ENCODE data around the gene SLX4IP.

Gene SLX4IP

DNA sequence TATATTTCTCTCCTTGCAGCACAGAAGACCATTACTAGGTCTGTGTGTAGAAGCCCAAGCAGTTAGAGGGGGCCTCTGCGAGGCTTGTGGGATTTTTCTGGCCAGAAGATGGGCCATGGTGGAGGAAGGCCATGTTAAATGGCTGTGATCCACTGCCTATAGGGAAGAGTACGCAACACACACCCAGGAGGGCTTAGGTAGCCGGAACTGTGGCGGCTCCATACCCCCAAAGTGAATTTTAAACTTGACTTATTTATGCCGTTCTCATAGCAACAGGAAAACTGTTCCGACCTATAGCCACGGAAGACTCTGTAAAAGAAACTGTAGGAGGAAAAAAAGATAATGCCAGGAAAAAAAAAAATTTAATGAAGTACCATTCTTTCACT is 69.5 kb downstream of the SLX4IP start:
- Histone ChIP-seq H3K27me3 (ENCODE audit: control insufficient read depth in 2 of 2, insufficient read depth in 2 of 2, low read length in 2 of 2) (no peaks in the 10 kb centered on the region), H3K4me1 (ENCODE audit: control insufficient read depth in 2 of 2, insufficient read depth in 2 of 2, low read length in 2 of 2) (peaks cover 14 to 22% of the 10 kb centered on the region in 2 donors), H3K27ac (ENCODE audit: low read depth in 2 of 2, low read length in 2 of 2) (peak overlapping the region in 1 of 2 donors; percentile 26), H3K4me3 (ENCODE audit: low read length in 2 of 2) (no peak overlapping the region), H3K36me3 (ENCODE audit: control insufficient read depth in 2 of 2, insufficient read depth in 2 of 2, low read length in 2 of 2) (no peaks in the 10 kb centered on the region), H3K9me3 (ENCODE audit: control insufficient read depth in 2 of 2, low read length in 2 of 2) (no peaks in the 10 kb centered on the region), H3K9ac (ENCODE audit: low read depth in 1 of 2, low read length in 2 of 2) (no peak overlapping the region)

- Histone ChIP-seq H3K4me3 (ENCODE audit: low read length in 2 of 2) (no peak overlapping the region), H3K9ac (ENCODE audit: low read depth in 1 of 2, low read length in 2 of 2) (no peak overlapping the region), H3K9me3 (ENCODE audit: control insufficient read depth in 2 of 2, low read length in 2 of 2) (no peaks in the 10 kb centered on the region), H3K4me1 (ENCODE audit: control insufficient read depth in 2 of 2, insufficient read depth in 2 of 2, low read length in 2 of 2) (peaks cover 14 to 22% of the 10 kb centered on the region in 2 donors), H3K27ac (ENCODE audit: low read depth in 2 of 2, low read length in 2 of 2) (peak overlapping the region in 1 of 2 donors; percentile 51), H3K27me3 (ENCODE audit: control insufficient read depth in 2 of 2, insufficient read depth in 2 of 2, low read length in 2 of 2) (no peaks in the 10 kb centered on the region), H3K36me3 (ENCODE audit: control insufficient read depth in 2 of 2, insufficient read depth in 2 of 2, low read length in 2 of 2) (no peaks in the 10 kb centered on the region)
Measured at GRCh38 chr20:10504994-10505730, 70.1 kb downstream of the SLX4IP start.

DNA sequence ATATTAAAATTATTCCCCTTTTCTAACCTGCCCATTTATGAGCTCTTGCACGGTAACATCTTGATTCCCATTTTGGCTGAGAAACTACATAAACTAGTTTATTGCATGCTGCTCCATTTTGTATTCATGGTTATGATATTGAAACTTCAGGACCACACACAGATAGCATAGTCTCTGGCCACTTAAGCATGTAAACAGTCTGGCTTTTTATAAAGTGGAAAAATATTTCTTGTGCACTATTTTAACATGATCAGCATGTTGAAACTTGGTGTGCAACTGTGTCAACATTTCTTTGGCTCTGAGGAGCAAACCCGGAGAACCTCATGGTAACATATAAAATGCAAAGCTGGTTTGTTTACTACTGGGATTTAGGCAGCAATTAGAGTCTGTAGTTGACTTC is 70.7 kb downstream of the SLX4IP start:
- Histone ChIP-seq H3K4me1 (ENCODE audit: control insufficient read depth in 2 of 2, insufficient read depth in 2 of 2, low read length in 2 of 2) (peaks cover 14 to 22% of the 10 kb centered on the region in 2 donors), H3K4me3 (ENCODE audit: low read length in 2 of 2) (no peak overlapping the region), H3K27ac (ENCODE audit: low read depth in 2 of 2, low read length in 2 of 2) (no peak overlapping the region)

DNA sequence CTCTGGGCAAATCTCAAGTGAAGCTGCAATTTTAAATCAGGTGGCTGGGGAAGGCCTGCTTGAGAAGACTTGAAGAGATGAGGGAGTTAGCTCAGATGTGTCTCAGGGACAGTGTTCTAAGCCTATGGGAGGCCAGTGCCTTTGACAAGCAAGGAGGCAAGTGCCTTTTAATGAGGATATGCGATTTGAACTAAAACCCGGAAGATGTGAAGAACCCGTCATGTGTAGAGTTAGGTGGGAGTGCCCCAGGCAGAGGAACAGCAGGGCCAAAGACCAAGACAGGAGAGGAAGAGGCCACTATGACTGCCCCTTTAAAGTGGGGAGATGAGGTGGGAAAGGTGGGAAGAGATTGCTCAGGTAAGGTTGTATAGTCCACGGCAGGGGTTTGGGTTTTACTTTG is 71.9 kb downstream of the SLX4IP start:
- H3K4me3 ChIP-seq (ENCODE audit: low read length in 2 of 2): no peak overlapping the region
- no peaks in the 10 kb centered on the region for H3K27me3 ChIP-seq (ENCODE audit: control insufficient read depth in 2 of 2, insufficient read depth in 2 of 2, low read length in 2 of 2)
- H3K36me3 ChIP-seq (ENCODE audit: control insufficient read depth in 2 of 2, insufficient read depth in 2 of 2, low read length in 2 of 2): no peaks in the 10 kb centered on the region
- H3K27ac ChIP-seq (ENCODE audit: low read depth in 2 of 2, low read length in 2 of 2): no peak overlapping the region
- H3K4me1 ChIP-seq (ENCODE audit: control insufficient read depth in 2 of 2, insufficient read depth in 2 of 2, low read length in 2 of 2): peaks cover 18 to 22% of the 10 kb centered on the region in 2 donors
- no peaks in the 10 kb centered on the region for H3K9me3 ChIP-seq (ENCODE audit: control insufficient read depth in 2 of 2, low read length in 2 of 2)
- no peak overlapping the region for H3K9ac ChIP-seq (ENCODE audit: low read depth in 1 of 2, low read length in 2 of 2)

More for the DNA sequence above, 70.7 kb downstream of the SLX4IP start:
- H3K36me3 ChIP-seq (ENCODE audit: control insufficient read depth in 2 of 2, insufficient read depth in 2 of 2, low read length in 2 of 2): no peaks in the 10 kb centered on the region
- H3K27me3 ChIP-seq (ENCODE audit: control insufficient read depth in 2 of 2, insufficient read depth in 2 of 2, low read length in 2 of 2): no peaks in the 10 kb centered on the region
- H3K9ac ChIP-seq (ENCODE audit: low read depth in 1 of 2, low read length in 2 of 2): no peak overlapping the region
- H3K9me3 ChIP-seq (ENCODE audit: control insufficient read depth in 2 of 2, low read length in 2 of 2): no peaks in the 10 kb centered on the region

DNA sequence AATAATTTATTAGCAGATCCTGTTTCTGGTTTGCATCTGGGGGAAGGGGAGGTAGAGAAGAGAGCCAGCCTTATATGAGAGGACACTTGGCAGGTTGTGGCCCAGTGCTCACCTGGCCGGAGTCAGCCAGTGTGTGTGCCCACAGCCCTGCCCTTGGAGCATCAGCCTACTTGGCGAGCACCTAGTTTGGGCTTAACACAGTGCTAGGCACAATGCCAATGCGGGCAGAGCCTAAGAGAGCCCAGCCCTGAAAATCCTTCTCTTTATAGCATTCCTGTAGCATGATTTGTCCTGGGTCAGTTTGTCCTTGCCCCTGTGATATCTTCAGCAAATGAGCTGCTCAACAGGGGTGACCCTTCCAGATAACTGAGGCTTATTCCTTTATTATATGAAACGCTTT is 73.0 kb downstream of the SLX4IP start:
- Histone ChIP-seq H3K36me3 (ENCODE audit: control insufficient read depth in 2 of 2, insufficient read depth in 2 of 2, low read length in 2 of 2) (no peaks in the 10 kb centered on the region), H3K9ac (ENCODE audit: low read depth in 1 of 2, low read length in 2 of 2) (no peak overlapping the region), H3K27me3 (ENCODE audit: control insufficient read depth in 2 of 2, insufficient read depth in 2 of 2, low read length in 2 of 2) (no peaks in the 10 kb centered on the region), H3K9me3 (ENCODE audit: control insufficient read depth in 2 of 2, low read length in 2 of 2) (no peaks in the 10 kb centered on the region), H3K4me3 (ENCODE audit: low read length in 2 of 2) (no peak overlapping the region), H3K4me1 (ENCODE audit: control insufficient read depth in 2 of 2, insufficient read depth in 2 of 2, low read length in 2 of 2) (peaks cover 18 to 22% of the 10 kb centered on the region in 2 donors), H3K27ac (ENCODE audit: low read depth in 2 of 2, low read length in 2 of 2) (peak overlapping the region in 1 of 2 donors; percentile 66)

GRCh38 chr20:10508468-10509251 is 73.6 kb downstream of the SLX4IP start:
- Histone ChIP-seq H3K36me3 (ENCODE audit: control insufficient read depth in 2 of 2, insufficient read depth in 2 of 2, low read length in 2 of 2) (no peaks in the 10 kb centered on the region), H3K4me3 (ENCODE audit: low read length in 2 of 2) (no peak overlapping the region), H3K9me3 (ENCODE audit: control insufficient read depth in 2 of 2, low read length in 2 of 2) (no peaks in the 10 kb centered on the region), H3K9ac (ENCODE audit: low read depth in 1 of 2, low read length in 2 of 2) (no peak overlapping the region), H3K27me3 (ENCODE audit: control insufficient read depth in 2 of 2, insufficient read depth in 2 of 2, low read length in 2 of 2) (no peaks in the 10 kb centered on the region), H3K4me1 (ENCODE audit: control insufficient read depth in 2 of 2, insufficient read depth in 2 of 2, low read length in 2 of 2) (peaks cover 18 to 22% of the 10 kb centered on the region in 2 donors), H3K27ac (ENCODE audit: low read depth in 2 of 2, low read length in 2 of 2) (peak overlapping the region; percentile 7 to 66)

GRCh38 chr20:10509376-10509775 is 74.3 kb downstream of the SLX4IP start:
- Histone ChIP-seq H3K36me3 (ENCODE audit: control insufficient read depth in 2 of 2, insufficient read depth in 2 of 2, low read length in 2 of 2) (no peaks in the 10 kb centered on the region), H3K27ac (ENCODE audit: low read depth in 2 of 2, low read length in 2 of 2) (peak overlapping the region in 1 of 2 donors; percentile 66), H3K4me1 (ENCODE audit: control insufficient read depth in 2 of 2, insufficient read depth in 2 of 2, low read length in 2 of 2) (peaks cover 18 to 22% of the 10 kb centered on the region in 2 donors), H3K9me3 (ENCODE audit: control insufficient read depth in 2 of 2, low read length in 2 of 2) (no peaks in the 10 kb centered on the region), H3K27me3 (ENCODE audit: control insufficient read depth in 2 of 2, insufficient read depth in 2 of 2, low read length in 2 of 2) (no peaks in the 10 kb centered on the region), H3K9ac (ENCODE audit: low read depth in 1 of 2, low read length in 2 of 2) (no peak overlapping the region), H3K4me3 (ENCODE audit: low read length in 2 of 2) (no peak overlapping the region)

GRCh38 chr20:10510216-10510615 is 75.1 kb downstream of the SLX4IP start:
- H3K27ac ChIP-seq (ENCODE audit: low read depth in 2 of 2, low read length in 2 of 2): no peak overlapping the region
- no peak overlapping the region for H3K4me3 ChIP-seq (ENCODE audit: low read length in 2 of 2)
- no peaks in the 10 kb centered on the region for H3K36me3 ChIP-seq (ENCODE audit: control insufficient read depth in 2 of 2, insufficient read depth in 2 of 2, low read length in 2 of 2)
- H3K9ac ChIP-seq (ENCODE audit: low read depth in 1 of 2, low read length in 2 of 2): no peak overlapping the region
- H3K27me3 ChIP-seq (ENCODE audit: control insufficient read depth in 2 of 2, insufficient read depth in 2 of 2, low read length in 2 of 2): no peaks in the 10 kb centered on the region
- no peaks in the 10 kb centered on the region for H3K9me3 ChIP-seq (ENCODE audit: control insufficient read depth in 2 of 2, low read length in 2 of 2)
- H3K4me1 ChIP-seq (ENCODE audit: control insufficient read depth in 2 of 2, insufficient read depth in 2 of 2, low read length in 2 of 2): peaks cover 18 to 19% of the 10 kb centered on the region in 2 donors

- peaks cover 15 to 16% of the 10 kb centered on the region in 2 donors for H3K4me1 ChIP-seq (ENCODE audit: control insufficient read depth in 2 of 2, insufficient read depth in 2 of 2, low read length in 2 of 2)
- no peaks in the 10 kb centered on the region for H3K27me3 ChIP-seq (ENCODE audit: control insufficient read depth in 2 of 2, insufficient read depth in 2 of 2, low read length in 2 of 2)
- peak overlapping the region in 1 of 2 donors; percentile 9 for H3K4me3 ChIP-seq (ENCODE audit: low read length in 2 of 2)
- peak overlapping the region; percentile 2 to 18 for H3K27ac ChIP-seq (ENCODE audit: low read depth in 2 of 2, low read length in 2 of 2)
- no peaks in the 10 kb centered on the region for H3K9me3 ChIP-seq (ENCODE audit: control insufficient read depth in 2 of 2, low read length in 2 of 2)
- H3K36me3 ChIP-seq (ENCODE audit: control insufficient read depth in 2 of 2, insufficient read depth in 2 of 2, low read length in 2 of 2): no peaks in the 10 kb centered on the region
- no peak overlapping the region for H3K9ac ChIP-seq (ENCODE audit: low read depth in 1 of 2, low read length in 2 of 2)
Measured at GRCh38 chr20:10511170-10511508, 76.0 kb downstream of the SLX4IP start.

- no peaks in the 10 kb centered on the region for H3K27me3 ChIP-seq (ENCODE audit: control insufficient read depth in 2 of 2, insufficient read depth in 2 of 2, low read length in 2 of 2)
- peak overlapping the region in 1 of 2 donors; percentile 9 for H3K4me3 ChIP-seq (ENCODE audit: low read length in 2 of 2)
- H3K9me3 ChIP-seq (ENCODE audit: control insufficient read depth in 2 of 2, low read length in 2 of 2): no peaks in the 10 kb centered on the region
- H3K9ac ChIP-seq (ENCODE audit: low read depth in 1 of 2, low read length in 2 of 2): no peak overlapping the region
- peak overlapping the region; percentile 2 to 18 for H3K27ac ChIP-seq (ENCODE audit: low read depth in 2 of 2, low read length in 2 of 2)
- H3K4me1 ChIP-seq (ENCODE audit: control insufficient read depth in 2 of 2, insufficient read depth in 2 of 2, low read length in 2 of 2): peaks cover 10 to 11% of the 10 kb centered on the region in 2 donors
- no peaks in the 10 kb centered on the region for H3K36me3 ChIP-seq (ENCODE audit: control insufficient read depth in 2 of 2, insufficient read depth in 2 of 2, low read length in 2 of 2)
Measured at GRCh38 chr20:10511509-10512251, 76.6 kb downstream of the SLX4IP start.
